SK-N-MC (cell line): ENCODE data around the gene ASXL2.

Experiments used
- EZH2 ChIP-seq: fragments of 200-600 bp; sonication (generic); IDR thresholded peaks from one replicate; pipeline ENCODE4 v1.6.1; 2017; ENCODE audit warnings: antibody characterized with exemption
- POLR2AphosphoS5 ChIP-seq: IDR thresholded peaks from 2 replicates; pipeline ENCODE4 v1.6.1; 2012; ENCODE audit warnings: mild to moderate bottlenecking, low read depth, low read length, borderline replicate concordance

GRCh38 chr2:25763575-25763974, 114.7 kb downstream of the ASXL2 start:
- TF ChIP-seq EZH2 (no peak), POLR2AphosphoS5 (no peak)
